Endometrial microvascular endothelial cells (primary cell): ENCODE results near the gene BHLHA15. TPM values are rescaled to one million over a fixed set of nuclear protein-coding genes. Genes with fewer than 3 reads are reported as not detected.

Source experiments
- in situ Hi-C: cut with HindIII; loops from 2 replicates; pipeline ENCODE4 v1.10.0; 2017; ENCODE audit warnings: low sequenced_read_pairs, low pct_unique_long_range_greater_than_20kb; ENCODE audit errors: inconsistent ontology term
- total RNA-seq: library from RNA; depleted of rRNA; stranded (reverse); fragments of >200 nt; gene quantifications from one replicate; pipeline ENCODE4 v1.2.3, GENCODE V29; 2015; ENCODE audit errors: inconsistent ontology term

The BHLHA15 gene
- total RNA-seq, 1 donor from 2014 or later: not detected

- in situ Hi-C loops: no loop called here
Measured at GRCh38 chr7:98180751-98181150, 30.5 kb upstream of the BHLHA15 start.

- in situ Hi-C loops: no loop called here
Measured at GRCh38 chr7:98185101-98185500, 26.1 kb upstream of the BHLHA15 start.

GRCh38 chr7:98186452-98187137 is 24.6 kb upstream of the BHLHA15 start:
- in situ Hi-C loops: no loop called here

GRCh38 chr7:98187138-98187502 is 24.1 kb upstream of the BHLHA15 start:
- in situ Hi-C loops: no loop called here

GRCh38 chr7:98189559-98189958 is 21.7 kb upstream of the BHLHA15 start:
- in situ Hi-C loops: no loop called here

GRCh38 chr7:98191668-98192431 is 19.4 kb upstream of the BHLHA15 start:
- in situ Hi-C loops: no loop called here

- in situ Hi-C loops: no loop called here
Measured at GRCh38 chr7:98192781-98193457, 18.3 kb upstream of the BHLHA15 start.

GRCh38 chr7:98193474-98194180 is 17.6 kb upstream of the BHLHA15 start:
- in situ Hi-C loops: no loop called here

- in situ Hi-C loops: no loop called here
Measured at GRCh38 chr7:98194186-98194585, 17.1 kb upstream of the BHLHA15 start.

GRCh38 chr7:98194672-98195457 is 16.4 kb upstream of the BHLHA15 start:
- in situ Hi-C loops: no loop called here

GRCh38 chr7:98196706-98197605 is 14.3 kb upstream of the BHLHA15 start:
- in situ Hi-C loops: no loop called here

GRCh38 chr7:98199131-98199530 is 12.1 kb upstream of the BHLHA15 start:
- in situ Hi-C loops: no loop called here

- in situ Hi-C loops: no loop called here
Measured at GRCh38 chr7:98200364-98200763, 10.9 kb upstream of the BHLHA15 start.

GRCh38 chr7:98202367-98203195 is 8.7 kb upstream of the BHLHA15 start:
- in situ Hi-C loops: no loop called here

GRCh38 chr7:98203261-98203963 is 7.8 kb upstream of the BHLHA15 start:
- in situ Hi-C loops: no loop called here

- in situ Hi-C loops: no loop called here
Measured at GRCh38 chr7:98203964-98204605, 7.2 kb upstream of the BHLHA15 start.
